ENCODE data around the gene ACTR6. TPM values are rescaled to one million over a fixed set of nuclear protein-coding genes. Genes with fewer than 3 reads are reported as not detected.

Gene ACTR6
- total RNA-seq, 2 donors from 2014 or later, result 5.2 TPM; not detected in 1

DNA sequence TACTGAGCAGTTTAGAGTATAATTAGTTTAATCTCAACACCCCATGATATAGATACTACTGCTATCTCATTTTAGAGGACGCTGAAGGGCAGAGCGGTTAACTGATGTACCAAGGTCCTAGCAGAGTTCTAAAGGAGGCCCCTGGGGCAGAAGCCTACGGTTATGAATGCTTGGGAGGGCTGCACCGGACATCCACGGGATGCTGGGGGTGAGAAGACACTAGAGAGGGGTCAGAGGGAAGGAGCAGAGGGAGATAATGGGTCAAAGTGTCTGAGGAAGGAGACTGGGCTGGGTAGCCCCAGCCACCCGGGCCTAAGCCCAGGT is 1.6 kb upstream of the ACTR6 start:
- WGBS, 2 donors, result 42 to 51% methylated on average over 6 of the region's 6 CpGs
- H3K9me3 ChIP-seq, result no peaks in the 10 kb centered on the region
- no peak for ATAC-seq
- H3K4me1 ChIP-seq, result peaks cover 18% of the 10 kb centered on the region
- TF ChIP-seq POLR2A (IDR thresholded peaks at IDR 0.05), result no peak
- TF ChIP-seq, protein P1, sequence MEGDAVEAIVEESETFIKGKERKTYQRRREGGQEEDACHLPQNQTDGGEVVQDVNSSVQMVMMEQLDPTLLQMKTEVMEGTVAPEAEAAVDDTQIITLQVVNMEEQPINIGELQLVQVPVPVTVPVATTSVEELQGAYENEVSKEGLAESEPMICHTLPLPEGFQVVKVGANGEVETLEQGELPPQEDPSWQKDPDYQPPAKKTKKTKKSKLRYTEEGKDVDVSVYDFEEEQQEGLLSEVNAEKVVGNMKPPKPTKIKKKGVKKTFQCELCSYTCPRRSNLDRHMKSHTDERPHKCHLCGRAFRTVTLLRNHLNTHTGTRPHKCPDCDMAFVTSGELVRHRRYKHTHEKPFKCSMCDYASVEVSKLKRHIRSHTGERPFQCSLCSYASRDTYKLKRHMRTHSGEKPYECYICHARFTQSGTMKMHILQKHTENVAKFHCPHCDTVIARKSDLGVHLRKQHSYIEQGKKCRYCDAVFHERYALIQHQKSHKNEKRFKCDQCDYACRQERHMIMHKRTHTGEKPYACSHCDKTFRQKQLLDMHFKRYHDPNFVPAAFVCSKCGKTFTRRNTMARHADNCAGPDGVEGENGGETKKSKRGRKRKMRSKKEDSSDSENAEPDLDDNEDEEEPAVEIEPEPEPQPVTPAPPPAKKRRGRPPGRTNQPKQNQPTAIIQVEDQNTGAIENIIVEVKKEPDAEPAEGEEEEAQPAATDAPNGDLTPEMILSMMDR (IDR thresholded peaks at IDR 0.05), result no peak
- DNase-seq, result no peak
- H3K27ac ChIP-seq, result peak overlapping the region in 2 of 4 donors; percentile 60 to 76
- no peaks in the 10 kb centered on the region for H3K27me3 ChIP-seq
- H3K36me3 ChIP-seq (replicated peaks in 1 of 2; ENCODE audit: insufficient read depth in 1 of 2, low read depth in 2 of 2), result no peaks in the 10 kb centered on the region
- intact Hi-C loops (cut with DNase I), result no loop called here
- H3K4me3 ChIP-seq, result peak overlapping the region; percentile 54 to 68

GRCh38 chr12:100199347-100200149 is 1.1 kb upstream of the ACTR6 start:
- ATAC-seq, result peak; percentile 85

GRCh38 chr12:100201604-100202423 is 1.2 kb downstream of the ACTR6 start:
- peaks cover 18% of the 10 kb centered on the region for H3K4me1 ChIP-seq
- no peaks in the 10 kb centered on the region for H3K36me3 ChIP-seq (replicated peaks in 1 of 2; ENCODE audit: insufficient read depth in 1 of 2, low read depth in 2 of 2)
- WGBS, 2 donors, result 80 to 89% methylated on average over 24 of the region's 24 CpGs
- ATAC-seq, result no peak
- no peaks in the 10 kb centered on the region for H3K9me3 ChIP-seq
- H3K4me3 ChIP-seq, result no peak overlapping the region
- no peak overlapping the region for H3K27ac ChIP-seq
- H3K27me3 ChIP-seq, result no peaks in the 10 kb centered on the region
- TF ChIP-seq, protein P1 (IDR thresholded peaks at IDR 0.05), result no peak
- no peak for TF ChIP-seq POLR2A (IDR thresholded peaks at IDR 0.05)
- no peak for DNase-seq
- intact Hi-C loops (cut with DNase I), result no loop called here

More at GRCh38 chr12:100199347-100200149, 1.1 kb upstream of the ACTR6 start:
- no peaks in the 10 kb centered on the region for H3K36me3 ChIP-seq (replicated peaks in 1 of 2; ENCODE audit: insufficient read depth in 1 of 2, low read depth in 2 of 2)
- no peaks in the 10 kb centered on the region for H3K27me3 ChIP-seq
- H3K4me1 ChIP-seq, result peaks cover 18% of the 10 kb centered on the region
- no peaks in the 10 kb centered on the region for H3K9me3 ChIP-seq
- H3K27ac ChIP-seq, result peak overlapping the region; percentile 13 to 79 (median 68)
- DNase-seq, result peak; percentile 78 to 85 (median 82)
- H3K4me3 ChIP-seq, result peak overlapping the region; percentile 54 to 68
- peak in 2 of 3 donors; percentile 18 to 38 for TF ChIP-seq POLR2A (IDR thresholded peaks at IDR 0.05)
- TF ChIP-seq, protein P1 (IDR thresholded peaks at IDR 0.05), result no peak
- WGBS, 2 donors, result 1% methylated on average over 8 to 71 of the region's 79 CpGs
- intact Hi-C loops (cut with DNase I), result no loop called here

GRCh38 chr12:100207311-100207710 is 6.7 kb downstream of the ACTR6 start:
- intact Hi-C loops (cut with DNase I), result no loop called here
- WGBS, 2 donors, result 99 to 100% methylated on average over 2 of the region's 2 CpGs

More at GRCh38 chr12:100207311-100207710, 6.7 kb downstream of the ACTR6 start:
- H3K9me3 ChIP-seq, result no peaks in the 10 kb centered on the region
- no peak for DNase-seq
- no peak for ATAC-seq
- H3K4me1 ChIP-seq, result no peaks in the 10 kb centered on the region
- H3K27ac ChIP-seq, result no peak overlapping the region
- TF ChIP-seq, protein P1 (IDR thresholded peaks at IDR 0.05), result no peak
- no peak for TF ChIP-seq POLR2A (IDR thresholded peaks at IDR 0.05)
- H3K36me3 ChIP-seq (replicated peaks in 1 of 2; ENCODE audit: insufficient read depth in 1 of 2, low read depth in 2 of 2), result peaks cover 0 to 10% of the 10 kb centered on the region in 2 donors
- no peak overlapping the region for H3K4me3 ChIP-seq
- H3K27me3 ChIP-seq, result no peaks in the 10 kb centered on the region
